Uterus (tissue), 2 donors: ENCODE measurements around the gene DLGAP1.

Experiments
- CTCF ChIP-seq, 4 experiments: fragments of 200-600 bp in 2 of 4; fragments of 450-650 bp in 2 of 4; sonication (generic) in 2 of 4; IDR thresholded peaks; one replicate each; pipeline ENCODE4 v1.5.1; 2016 to 2019; ENCODE audit warnings: antibody characterized with exemption in 4 of 4, mild to moderate bottlenecking in 2 of 4, moderate library complexity in 1 of 4
- POLR2A ChIP-seq, 2 donors: fragments of 450-650 bp; IDR thresholded peaks; one replicate each; pipeline ENCODE4 v1.6.1; 2016; ENCODE audit warnings: antibody characterized with exemption in 2 of 2, mild to moderate bottlenecking in 1 of 2, moderate library complexity in 1 of 2

GRCh38 chr18:3907955-3908354 is 547.2 kb downstream of the DLGAP1 start:
- TF ChIP-seq POLR2A (IDR thresholded peaks at IDR 0.05) (no peak), CTCF (IDR thresholded peaks at IDR 0.05) (no peak)
